K562 (cell line): Measurements from ENCODE around the gene IMPDH2. TPM values are rescaled to one million over a fixed set of nuclear protein-coding genes. Genes with fewer than 3 reads are reported as not detected.
A peak's percentile ranks its signal among the peaks of the same experiment; 100 is the strongest.

ENCODE experiments used
- CBFA2T3 ChIP-seq: fragments of 450-650 bp; IDR thresholded peaks from 2 replicates; pipeline ENCODE4 v1.6.1; 2017
- CHD7 ChIP-seq: fragments of 200-600 bp; sonication (generic); IDR thresholded peaks from one replicate; pipeline ENCODE4 v1.6.1; 2012; ENCODE audit warnings: mild to moderate bottlenecking, low read depth, low read length, inconsistent platforms
- CXXC5 ChIP-seq: fragments of 250-450 bp; sonication (Bioruptor Pico); IDR thresholded peaks from 2 replicates; pipeline ENCODE4 v1.8.0; 2022; ENCODE audit warnings: inconsistent platforms, mild to moderate bottlenecking, moderate library complexity
- JUND ChIP-seq, 2 experiments: IDR thresholded peaks; 2 replicates in 1 of 2; 3 replicates in 1 of 2; pipeline ENCODE4 v1.6.1; 2011; ENCODE audit warnings: borderline replicate concordance in 2 of 2, low read depth in 2 of 2, low read length in 2 of 2, improper control_type of control experiment in 1 of 2, missing biosample characterization in 1 of 2, missing genetic modification characterization in 1 of 2, missing genetic modification reagents in 1 of 2
- KLF10 ChIP-seq: fragments of 250-450 bp; sonication (Bioruptor Pico); IDR thresholded peaks from 2 replicates; pipeline ENCODE4 v1.6.1; 2021; ENCODE audit warnings: matching md5 sums
- NFIC ChIP-seq: fragments of 450-650 bp; IDR thresholded peaks from 2 replicates; pipeline ENCODE4 v1.6.1; 2017; ENCODE audit warnings: mild to moderate bottlenecking, inconsistent platforms
- ZBTB2 ChIP-seq: fragments of 450-650 bp; IDR thresholded peaks from 2 replicates; pipeline ENCODE4 v1.6.1; 2016; ENCODE audit warnings: antibody characterized with exemption
- ZBTB7A ChIP-seq: IDR thresholded peaks from 2 replicates; pipeline ENCODE4 v1.6.1; 2011; ENCODE audit warnings: low read depth, mild to moderate bottlenecking, low read length, moderate library complexity, borderline replicate concordance; ENCODE audit not compliant: control insufficient read depth
- ZNF280A ChIP-seq: fragments of 450-650 bp; IDR thresholded peaks from 2 replicates; pipeline ENCODE4 v1.6.1; 2018; ENCODE audit warnings: mild to moderate bottlenecking, low read depth; ENCODE audit not compliant: partially characterized antibody
- ZNF507 ChIP-seq: conservative IDR thresholded peaks from 2 replicates; pipeline ENCODE4 v1.6.1; 2017; ENCODE audit warnings: missing genetic modification characterization, missing compliant biosample characterization
- polyA plus RNA-seq, 8 experiments: library from polyadenylated mRNA; depleted of rRNA in 4 of 8; stranded (reverse) in 5 of 8; unstranded in 3 of 8; fragments of >200 nt; fragmentation: Nextera tagmentation in 2 of 8; fragmentation: Illumina TruSeq in 1 of 8; extraction: Ambion mirVana in 2 of 8; extraction: Trizol in 1 of 8; gene quantifications; 2 replicates each; pipeline versions ENCODE4 v1.2.1 to v1.2.3, GENCODE V29; 2011 to 2014; ENCODE audit warnings: inconsistent platforms in 1 of 8, missing spikeins in 1 of 8
- total RNA-seq, 7 experiments: library from RNA; depleted of rRNA in 6 of 7; stranded (reverse); fragments of >200 nt in 6 of 7; fragmentation: Illumina TruSeq in 2 of 7; extraction: Trizol in 2 of 7; gene quantifications; 2 replicates each; pipeline versions ENCODE4 v1.2.1 to v1.2.3, GENCODE V29; 2011 to 2021; ENCODE audit warnings: low replicate concordance in 1 of 7

IMPDH2 gene
- total and polyA plus RNA-seq, 9 of the 15 experiments (the other 6 are each of a cell fraction or from before 2014, with no cell fraction given), result 318 to 507 (median 366) TPM

GRCh38 chr3:48989796-48990635 lies 39.2 kb downstream of the IMPDH2 start, which contains the start of gene P4HTM (continued):
- TF ChIP-seq CHD7 (no peak), ZNF280A (no peak), JUND (IDR thresholded peaks at IDR 0.05; ENCODE audit: borderline replicate concordance, low read depth, low read length) (peak; percentile 98), JUND (tag; IDR thresholded peaks at IDR 0.05; ENCODE audit: borderline replicate concordance, low read depth, low read length) (peak; percentile 92; the same call in 1 of the 3 replicates), CXXC5 (peak; percentile 66; the same call in 1 of the 2 replicates), ZNF507 (no peak), CBFA2T3 (peak; percentile 49), ZBTB2 (peak; percentile 68; the same call in 1 of the 2 replicates), ZBTB7A (peak; percentile 74; the same call in 1 of the 2 replicates), KLF10 (CRISPR knock-in tag) (no peak), NFIC (0 out of 2 replicates have a peak, but pooled peaks have one; percentile 19)
